Calu3 (cell line): ENCODE data around the gene GCLC. TPM values are rescaled to one million over a fixed set of nuclear protein-coding genes. Genes with fewer than 3 reads are reported as not detected.

Experiments used
- BruUV-seq: library from RNA; stranded (reverse); fragments of 400-500 nt; replicated peaks from 2 replicates; lab custom pipeline; 2021; lab: Mats Ljungman, UMichigan
- CTCF ChIA-PET: fragments of 300-600 bp; sonication (Branson Sonifier 250); formaldehyde crosslinking; loops from one replicate; lab custom pipeline; 2022; ENCODE audit warnings: antibody characterized with exemption; lab: Charles Lee
- DNase-seq: peaks from one replicate; pipeline ENCODE4 v3.0.0; 2022
- H3K27ac Mint-ChIP-seq: one replicate; pipeline ENCODE4 v1.8.0; 2022; ENCODE audit warnings: mixed read lengths; ENCODE audit not compliant: unreplicated experiment
- H3K27me3 Mint-ChIP-seq: one replicate; pipeline ENCODE4 v1.8.0; 2022; ENCODE audit warnings: mixed read lengths; ENCODE audit not compliant: unreplicated experiment
- H3K36me3 Mint-ChIP-seq: one replicate; pipeline ENCODE4 v1.8.0; 2022; ENCODE audit warnings: mild to moderate bottlenecking, moderate library complexity, mixed read lengths; ENCODE audit not compliant: insufficient read depth, unreplicated experiment
- H3K4me1 Mint-ChIP-seq: one replicate; pipeline ENCODE4 v1.8.0; 2022; ENCODE audit warnings: mild to moderate bottlenecking, low read depth, mixed read lengths; ENCODE audit not compliant: unreplicated experiment
- H3K4me3 Mint-ChIP-seq: one replicate; pipeline ENCODE4 v1.8.0; 2022; ENCODE audit warnings: mild to moderate bottlenecking, low read depth, moderate library complexity, mixed read lengths; ENCODE audit not compliant: unreplicated experiment
- H3K9me3 Mint-ChIP-seq: one replicate; pipeline ENCODE4 v1.8.0; 2022; ENCODE audit warnings: low read depth, mixed read lengths; ENCODE audit not compliant: unreplicated experiment
- CTCF ChIP-seq: fragments of 200-600 bp; IDR thresholded peaks from one replicate; pipeline ENCODE4 v1.8.0; 2022; ENCODE audit warnings: antibody characterized with exemption; ENCODE audit not compliant: unreplicated experiment
- intact Hi-C: fragments of 100-400 bp; cut with micrococcal nuclease; formaldehyde crosslinking; loops from one replicate; pipeline ENCODE4 v1.10.0; 2022; ENCODE audit not compliant: unreplicated experiment
- total RNA-seq: library from RNA; stranded (reverse); gene quantifications from 2 replicates; pipeline ENCODE4 v1.2.3, GENCODE V29; 2022

Gene GCLC
- total RNA-seq, 1 experiment from 2014 or later = 45.7 TPM

- no peaks in the 10 kb centered on the region for H3K27me3 Mint-ChIP-seq
- DNase-seq = no peak
- no peak for TF ChIP-seq CTCF
- H3K9me3 Mint-ChIP-seq = peaks cover 4% of the 10 kb centered on the region
- H3K27ac Mint-ChIP-seq = no peak overlapping the region
- no peaks in the 10 kb centered on the region for H3K4me1 Mint-ChIP-seq
- CTCF ChIA-PET = no interaction called here
- no peaks in the 10 kb centered on the region for H3K36me3 Mint-ChIP-seq
- intact Hi-C loops = no loop called here
- H3K4me3 Mint-ChIP-seq = no peak overlapping the region
- no TSS peak for BruUV-seq
Measured at GRCh38 chr6:53583451-53583850, 38.5 kb upstream of the GCLC start.

- no peak overlapping the region for H3K27ac Mint-ChIP-seq
- H3K4me3 Mint-ChIP-seq = no peak overlapping the region
- no TSS peak for BruUV-seq
- H3K4me1 Mint-ChIP-seq = no peaks in the 10 kb centered on the region
- H3K27me3 Mint-ChIP-seq = no peaks in the 10 kb centered on the region
- TF ChIP-seq CTCF = no peak
- H3K9me3 Mint-ChIP-seq = peaks cover 4% of the 10 kb centered on the region
- CTCF ChIA-PET = no interaction called here
- no peaks in the 10 kb centered on the region for H3K36me3 Mint-ChIP-seq
- DNase-seq = no peak
- intact Hi-C loops = no loop called here
Measured at GRCh38 chr6:53582963-53583362, 38.1 kb upstream of the GCLC start.

GRCh38 chr6:53581856-53582255, 37.0 kb upstream of the GCLC start:
- TF ChIP-seq CTCF = no peak
- H3K36me3 Mint-ChIP-seq = no peaks in the 10 kb centered on the region
- H3K27ac Mint-ChIP-seq = no peak overlapping the region
- H3K9me3 Mint-ChIP-seq = peaks cover 4% of the 10 kb centered on the region
- CTCF ChIA-PET = no interaction called here
- intact Hi-C loops = no loop called here
- no TSS peak for BruUV-seq
- no peaks in the 10 kb centered on the region for H3K4me1 Mint-ChIP-seq
- no peak overlapping the region for H3K4me3 Mint-ChIP-seq
- no peaks in the 10 kb centered on the region for H3K27me3 Mint-ChIP-seq
- no peak for DNase-seq

GRCh38 chr6:53581173-53581773, 36.4 kb upstream of the GCLC start:
- Mint-ChIP-seq H3K27me3 (no peaks in the 10 kb centered on the region), H3K9me3 (peaks cover 4% of the 10 kb centered on the region), H3K4me1 (no peaks in the 10 kb centered on the region), H3K27ac (no peak overlapping the region), H3K4me3 (no peak overlapping the region), H3K36me3 (no peaks in the 10 kb centered on the region)
- BruUV-seq = no TSS peak
- intact Hi-C loops = no loop called here
- no peak for TF ChIP-seq CTCF
- no peak for DNase-seq
- CTCF ChIA-PET = no interaction called here
